Measurements from ENCODE around the gene CENPM.

CENPM gene

GRCh38 chr22:41912338-41913039 is 34.5 kb downstream of the CENPM start:
- no peak for DNase-seq

- DNase-seq, result peak; percentile 70
Measured at GRCh38 chr22:41911001-41911611, 35.8 kb downstream of the CENPM start.

DNA sequence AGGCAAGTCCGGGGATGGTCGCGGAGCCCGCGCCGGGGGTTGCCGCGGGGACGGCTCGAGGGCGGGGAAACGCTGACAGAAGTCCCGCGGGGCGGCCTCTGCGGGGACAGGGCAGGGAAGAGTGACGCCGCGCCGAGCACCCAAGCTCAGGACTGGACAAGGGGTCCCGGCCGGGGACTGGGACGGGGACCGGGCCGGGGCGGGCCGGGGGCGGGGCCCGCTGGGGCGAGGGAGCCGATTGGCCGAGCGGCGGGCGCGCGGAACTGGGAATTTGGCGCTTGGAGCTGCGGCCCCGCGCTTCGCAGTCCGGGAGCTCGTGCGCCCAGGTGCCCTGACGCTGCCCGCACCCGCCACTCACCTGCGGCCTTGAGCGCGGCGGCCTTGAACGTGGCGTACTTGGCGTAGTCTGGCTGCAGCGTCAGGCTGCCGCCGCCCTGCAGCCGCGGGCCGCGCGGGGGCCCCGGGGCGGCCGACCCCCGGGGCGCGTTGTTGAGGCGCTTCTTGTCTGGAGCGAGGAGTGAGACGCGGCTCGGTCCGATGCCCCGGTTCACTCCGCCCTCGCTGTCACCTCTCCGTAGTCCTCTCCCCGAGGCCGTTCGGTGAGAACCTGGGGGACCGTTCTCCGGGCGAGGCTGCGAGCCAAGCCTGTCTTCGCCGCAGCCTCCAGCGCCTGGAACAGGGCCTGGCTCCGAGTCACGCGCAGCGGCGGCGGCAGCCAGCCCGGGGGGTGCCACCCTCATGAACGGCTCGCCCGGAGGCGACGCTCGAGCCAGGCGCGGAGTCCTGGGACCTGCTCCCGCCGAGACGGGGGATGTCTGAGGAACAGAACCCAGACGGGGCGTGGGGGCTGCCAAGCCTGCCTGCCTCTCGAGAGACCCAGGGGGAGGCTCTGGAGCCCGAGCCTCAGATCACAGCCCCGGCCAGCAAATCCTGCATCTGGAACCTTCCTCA is 36.6 kb downstream of the CENPM start:
- peak; percentile 78 for DNase-seq

DNA sequence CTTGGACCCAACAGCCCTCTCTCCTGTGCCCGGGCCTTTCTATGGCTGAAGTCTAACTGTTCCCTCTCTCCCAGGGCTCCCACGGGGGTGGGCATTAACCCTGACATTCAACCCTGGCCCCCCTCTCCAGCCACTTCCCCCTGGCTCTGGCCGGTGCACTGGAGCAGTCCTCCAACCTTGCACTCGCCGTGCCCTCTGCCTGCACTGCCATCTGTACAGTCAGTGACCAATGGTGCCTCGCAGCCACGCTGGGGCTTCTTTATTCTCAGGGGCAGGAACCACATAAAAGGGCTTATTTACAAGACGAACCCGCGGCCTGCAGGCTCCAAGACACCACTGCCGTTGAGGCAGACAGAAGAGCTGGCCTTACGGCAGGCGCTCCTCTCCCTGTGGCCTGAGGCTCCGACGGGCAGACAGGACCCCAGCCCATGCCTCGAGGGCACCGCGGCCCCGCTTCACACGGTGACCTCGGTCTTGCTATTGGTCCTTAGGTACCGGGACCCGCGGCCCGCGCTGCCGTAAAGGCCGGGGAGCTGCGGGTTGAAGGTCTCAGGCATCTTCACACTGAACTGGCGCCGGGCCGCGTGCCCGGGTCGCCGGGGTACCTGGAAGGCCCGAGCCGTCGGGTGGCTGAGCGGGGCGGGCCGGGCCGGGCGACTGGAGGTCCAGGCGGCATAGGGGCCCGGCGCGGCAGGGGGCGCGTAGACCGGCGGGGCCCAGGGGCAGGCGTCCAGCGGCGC is 37.5 kb downstream of the CENPM start:
- DNase-seq, result no peak

DNA sequence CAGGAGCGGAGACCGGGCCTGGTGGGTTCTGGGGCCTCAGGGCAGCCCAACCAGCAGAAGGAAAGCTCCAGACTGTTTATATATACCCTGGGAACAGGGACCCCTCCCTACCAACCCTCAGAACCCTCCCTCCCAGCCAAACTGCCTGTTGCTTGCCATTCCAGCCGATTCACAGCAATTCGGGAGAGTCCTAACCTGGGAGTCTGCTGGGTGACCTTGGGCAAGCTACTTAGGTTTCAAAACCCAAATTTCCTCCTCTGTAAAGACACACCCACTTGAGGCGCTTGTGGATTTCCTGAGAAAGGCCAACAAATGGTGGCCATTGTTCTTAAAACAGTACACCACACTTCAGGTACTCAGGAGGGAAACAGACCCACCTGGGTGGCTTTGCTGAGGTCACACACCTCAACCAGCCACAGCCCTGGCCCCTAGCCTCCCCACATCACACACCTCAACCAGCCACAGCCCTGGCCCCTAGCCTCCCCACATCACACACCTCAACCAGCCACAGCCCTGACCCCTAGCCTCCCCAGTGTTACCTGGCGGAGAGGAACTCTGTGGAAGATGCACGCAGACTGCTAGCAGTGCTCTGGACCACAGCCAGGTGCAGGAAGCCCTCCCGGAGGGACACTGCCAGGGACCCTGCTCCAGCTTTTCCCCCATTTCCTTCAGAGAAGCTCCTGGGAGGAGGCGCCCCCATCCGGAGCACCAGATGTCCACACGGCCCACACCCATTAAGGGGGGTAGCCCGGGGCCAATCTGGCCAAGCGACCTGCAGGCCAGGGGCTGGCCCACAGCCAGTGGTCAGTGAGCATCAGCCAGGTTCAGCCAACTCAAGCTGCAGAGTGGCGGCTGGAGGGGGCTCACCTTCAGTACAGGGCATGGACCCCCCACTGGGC is 38.3 kb downstream of the CENPM start:
- DNase-seq, result no peak

GRCh38 chr22:41907436-41908401 is 39.2 kb downstream of the CENPM start:
- DNase-seq, result no peak

DNA sequence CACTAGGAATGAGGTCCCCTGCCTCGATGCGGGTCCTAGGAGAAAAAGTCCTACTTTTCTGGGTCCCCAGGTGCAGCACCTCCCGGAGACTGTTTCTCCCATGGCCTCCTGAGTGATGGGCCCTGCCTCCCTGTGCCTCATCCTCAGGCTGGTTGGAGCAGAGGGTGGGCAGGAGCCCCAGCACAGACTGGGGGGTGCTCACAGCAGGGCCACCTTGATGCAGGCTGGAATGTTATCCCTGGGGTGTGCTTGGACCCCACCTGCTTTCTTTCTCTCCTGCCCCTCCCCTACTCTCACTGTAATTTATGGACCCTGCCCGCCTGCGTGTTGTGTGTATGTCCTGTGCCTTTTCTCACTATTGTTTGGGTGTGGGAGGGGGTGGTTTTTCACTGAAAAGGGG is 40.1 kb downstream of the CENPM start:
- DNase-seq, result no peak

- DNase-seq, result no peak
Measured at GRCh38 chr22:41905411-41906202, 41.3 kb downstream of the CENPM start.

GRCh38 chr22:41904450-41905410 is 42.2 kb downstream of the CENPM start:
- DNase-seq, result no peak

GRCh38 chr22:41902932-41903421 is 44.0 kb downstream of the CENPM start:
- no peak for DNase-seq

- DNase-seq, result no peak
Measured at GRCh38 chr22:41902016-41902415, 44.9 kb downstream of the CENPM start.

GRCh38 chr22:41900652-41901312 is 46.2 kb downstream of the CENPM start:
- DNase-seq, result no peak

DNA sequence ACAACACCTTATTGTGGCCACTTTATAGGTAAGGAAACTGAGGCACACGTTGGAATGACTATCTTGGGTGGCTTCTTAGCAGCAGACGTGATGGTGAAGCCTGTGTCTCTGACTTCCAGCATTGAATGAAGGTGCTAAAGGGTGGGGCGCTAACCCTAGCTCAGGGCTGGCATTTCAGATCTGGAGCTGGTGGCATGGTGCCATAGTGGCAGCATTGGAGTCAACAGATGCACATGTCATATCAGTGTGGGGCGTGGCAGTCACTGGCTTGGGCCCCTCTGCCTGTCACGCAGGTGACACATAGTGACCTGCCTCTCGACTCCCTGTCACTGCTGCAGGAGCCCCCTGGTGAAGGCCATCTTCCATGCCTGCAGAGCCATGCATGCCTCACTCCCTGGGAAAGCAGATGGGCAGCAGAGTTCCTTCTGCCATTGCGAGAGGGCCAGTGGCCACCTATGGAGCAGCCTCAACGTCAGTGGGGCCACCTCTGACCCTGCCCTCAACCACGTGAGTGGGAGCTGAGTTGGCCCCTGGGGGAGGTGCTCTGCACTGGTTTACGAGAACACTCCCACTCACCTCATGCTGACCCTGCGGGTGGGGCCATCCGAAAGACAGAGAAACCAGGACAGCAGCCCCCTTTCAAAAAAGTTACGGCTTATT is 46.8 kb downstream of the CENPM start:
- DNase-seq, result no peak

GRCh38 chr22:41899110-41899509 is 47.8 kb downstream of the CENPM start:
- DNase-seq, result no peak

DNA sequence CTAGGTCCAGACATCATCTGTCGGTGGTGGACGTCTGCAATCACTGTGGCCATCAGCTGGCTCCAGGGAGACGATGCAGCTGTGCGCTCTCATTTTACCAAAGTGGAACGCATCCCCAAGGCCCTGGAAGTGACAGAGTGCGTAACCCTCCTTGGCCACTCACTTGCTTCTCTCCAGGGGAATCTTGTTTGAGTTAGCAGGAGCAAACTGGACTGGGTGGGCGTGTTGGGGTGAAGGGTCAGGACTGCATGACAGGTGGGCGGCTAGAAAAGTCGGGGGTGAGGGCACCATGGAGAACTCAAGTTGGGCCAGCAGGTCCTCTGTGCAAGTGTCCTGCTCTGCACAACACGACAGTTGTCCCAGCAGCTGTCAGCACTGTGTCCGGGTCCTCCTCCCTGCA is 48.3 kb downstream of the CENPM start:
- no peak for DNase-seq

- no peak for DNase-seq
Measured at GRCh38 chr22:41893591-41894375, 53.2 kb downstream of the CENPM start.
